Ectodermal cell (in vitro differentiated cells): ENCODE measurements around the gene RGS6.

ENCODE experiments used
- H3K27ac ChIP-seq: 2 replicates; pipeline ENCODE4 v1.7.0; 2013; ENCODE audit warnings: mild to moderate bottlenecking, low read depth, low read length; ENCODE audit not compliant: insufficient read depth, poor library complexity, severe bottlenecking
- H3K27me3 ChIP-seq: 2 replicates; pipeline ENCODE4 v1.7.0; 2013; ENCODE audit warnings: mild to moderate bottlenecking, low read length; ENCODE audit not compliant: insufficient read depth, control insufficient read depth, poor library complexity, severe bottlenecking
- H3K36me3 ChIP-seq: one replicate; pipeline ENCODE4 v1.7.0; 2013; ENCODE audit warnings: low read length; ENCODE audit not compliant: control insufficient read depth, insufficient read depth
- H3K4me1 ChIP-seq: one replicate; pipeline ENCODE4 v1.7.0; 2013; ENCODE audit warnings: low read length; ENCODE audit not compliant: control insufficient read depth, insufficient read depth
- H3K4me3 ChIP-seq: 2 replicates; pipeline ENCODE4 v1.7.0; 2013; ENCODE audit warnings: low read depth, low read length, control low read depth; ENCODE audit not compliant: insufficient read depth
- H3K9me3 ChIP-seq: 2 replicates; pipeline ENCODE4 v1.7.0; 2013; ENCODE audit warnings: mild to moderate bottlenecking, low read length, moderate library complexity; ENCODE audit not compliant: control insufficient read depth
- WGBS, 2 experiments: methylation state at CpG; one replicate each; pipeline ENCODE4 v1.1.7; 2013; ENCODE audit warnings: missing lambda C conversion rate in 2 of 2; 5-methylcytosine and 5-hydroxymethylcytosine counted together

Gene RGS6

DNA sequence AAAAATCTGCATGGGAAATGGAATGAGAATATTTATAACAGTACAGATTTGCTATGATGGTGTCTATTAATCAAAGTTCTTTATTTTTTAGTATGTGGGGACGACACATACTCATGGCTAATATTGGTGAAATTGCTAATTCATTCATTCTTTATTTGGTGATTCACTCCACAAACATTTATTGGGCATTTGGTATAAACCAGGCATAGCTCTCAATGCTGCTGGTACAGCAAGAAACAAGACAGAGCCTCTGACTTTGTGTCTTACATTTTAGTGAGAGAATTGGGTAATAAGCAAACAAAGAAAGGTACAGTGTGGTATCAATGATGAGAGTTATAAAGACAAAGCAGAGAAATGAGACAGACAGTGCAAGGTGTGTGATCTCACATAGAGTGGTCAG is 129.5 kb downstream of the RGS6 start:
- Histone ChIP-seq H3K27ac (no peak overlapping the region), H3K9me3 (no peaks in the 10 kb centered on the region), H3K4me1 (no peaks in the 10 kb centered on the region), H3K27me3 (no peaks in the 10 kb centered on the region), H3K4me3 (no peak overlapping the region), H3K36me3 (no peaks in the 10 kb centered on the region)
- 100% methylated on average over 1 of the region's 1 CpG; no CpG with 5 or more reads in 1 of the 2 experiments for WGBS, 2 experiments

- Histone ChIP-seq H3K9me3 (no peaks in the 10 kb centered on the region), H3K27ac (no peak overlapping the region), H3K4me3 (no peak overlapping the region), H3K27me3 (no peaks in the 10 kb centered on the region), H3K36me3 (no peaks in the 10 kb centered on the region), H3K4me1 (no peaks in the 10 kb centered on the region)
- WGBS, 2 experiments = 92 to 94% methylated on average over 4 of the region's 4 CpGs
Observed at GRCh38 chr14:72063761-72064282, 131.6 kb downstream of the RGS6 start.

GRCh38 chr14:72064501-72064900 is 132.3 kb downstream of the RGS6 start:
- WGBS, 2 experiments = 79 to 81% methylated on average over 3 to 4 of the region's 4 CpGs
- Histone ChIP-seq H3K27me3 (no peaks in the 10 kb centered on the region), H3K36me3 (no peaks in the 10 kb centered on the region), H3K27ac (no peak overlapping the region), H3K9me3 (no peaks in the 10 kb centered on the region), H3K4me1 (no peaks in the 10 kb centered on the region), H3K4me3 (no peak overlapping the region)

- 93 to 100% methylated on average over 1 of the region's 1 CpG for WGBS, 2 experiments
Observed at GRCh38 chr14:72070458-72070857, 138.2 kb downstream of the RGS6 start.

GRCh38 chr14:72075649-72076334 is 143.6 kb downstream of the RGS6 start:
- Histone ChIP-seq H3K36me3 (no peaks in the 10 kb centered on the region), H3K27ac (peak overlapping the region; percentile 28)
- WGBS, 2 experiments = 44 to 56% methylated on average over 9 of the region's 9 CpGs

More at GRCh38 chr14:72070458-72070857, 138.2 kb downstream of the RGS6 start:
- Histone ChIP-seq H3K4me3 (no peak overlapping the region), H3K9me3 (no peaks in the 10 kb centered on the region), H3K36me3 (no peaks in the 10 kb centered on the region), H3K27me3 (no peaks in the 10 kb centered on the region), H3K27ac (no peak overlapping the region), H3K4me1 (peaks cover under 1% of the 10 kb centered on the region)

DNA sequence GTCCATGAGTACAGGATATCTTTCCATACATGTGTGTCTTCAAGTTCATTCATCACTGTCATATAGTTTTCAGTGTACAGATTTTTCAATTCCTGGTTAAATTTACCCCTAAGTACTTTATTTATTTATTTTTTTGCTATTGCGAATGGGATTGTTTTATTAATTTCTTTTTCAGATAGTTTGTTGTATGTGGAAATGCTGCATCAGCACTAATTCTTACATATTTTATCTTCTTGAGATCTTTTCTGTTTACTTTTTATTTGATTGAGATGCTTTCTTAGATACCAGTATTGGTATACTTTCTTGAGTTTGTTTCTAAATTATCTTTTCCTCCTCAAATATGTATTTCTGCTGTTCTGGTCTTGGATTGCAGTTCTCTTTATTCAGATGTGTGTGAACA is 148.9 kb downstream of the RGS6 start:
- H3K36me3 ChIP-seq = no peaks in the 10 kb centered on the region
- no peak overlapping the region for H3K27ac ChIP-seq
- no CpG with 5 or more reads among the region's 1 CpG for WGBS, 2 experiments
- H3K27me3 ChIP-seq = no peaks in the 10 kb centered on the region
- H3K9me3 ChIP-seq = no peaks in the 10 kb centered on the region
- no peaks in the 10 kb centered on the region for H3K4me1 ChIP-seq
- H3K4me3 ChIP-seq = no peak overlapping the region

More at GRCh38 chr14:72075649-72076334, 143.6 kb downstream of the RGS6 start:
- peaks cover 6% of the 10 kb centered on the region for H3K4me1 ChIP-seq
- no peak overlapping the region for H3K4me3 ChIP-seq
- H3K9me3 ChIP-seq = no peaks in the 10 kb centered on the region
- no peaks in the 10 kb centered on the region for H3K27me3 ChIP-seq

DNA sequence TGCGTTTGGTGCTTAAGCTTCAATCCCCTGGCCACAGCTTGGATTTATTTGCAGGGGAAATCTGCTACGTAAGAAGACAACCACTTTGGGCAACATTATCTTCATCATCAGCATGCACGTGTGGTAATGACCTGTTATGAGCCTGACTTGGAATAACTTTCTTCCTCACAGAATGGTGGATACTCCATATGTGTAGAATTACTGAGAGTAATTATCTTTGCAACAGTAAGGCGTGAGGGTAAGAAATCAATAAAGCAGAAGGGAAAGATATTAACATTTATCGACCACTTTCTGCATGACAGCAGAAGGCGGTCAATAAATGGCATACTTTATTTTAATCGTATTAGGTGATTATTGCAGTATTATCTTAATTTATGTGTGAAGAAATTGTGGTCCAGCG is 152.7 kb downstream of the RGS6 start:
- H3K9me3 ChIP-seq = no peaks in the 10 kb centered on the region

DNA sequence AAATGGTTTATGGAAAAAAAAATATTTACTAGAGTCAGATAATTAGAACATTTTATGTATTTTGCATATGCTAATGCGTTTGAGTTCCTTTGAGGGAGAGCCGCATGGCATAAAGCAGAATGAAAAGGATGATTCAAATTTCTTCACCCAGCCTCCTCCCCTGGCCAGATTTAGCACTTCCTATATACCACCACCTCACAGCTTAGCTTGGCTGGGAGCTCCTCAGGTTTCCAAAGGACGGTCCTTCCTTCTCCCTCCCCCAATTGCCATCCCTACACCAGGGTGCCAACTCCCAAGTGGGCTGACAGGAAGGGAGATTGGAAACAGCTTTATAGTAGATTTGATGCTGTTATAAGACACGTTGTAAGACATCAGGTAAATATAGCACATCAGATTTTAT is 157.4 kb downstream of the RGS6 start:
- H3K27ac ChIP-seq = no peak overlapping the region
- H3K36me3 ChIP-seq = no peaks in the 10 kb centered on the region
- no peaks in the 10 kb centered on the region for H3K4me1 ChIP-seq
- no peaks in the 10 kb centered on the region for H3K27me3 ChIP-seq
- H3K4me3 ChIP-seq = no peak overlapping the region
- WGBS, 2 experiments = 51 to 63% methylated on average over 2 to 3 of the region's 4 CpGs
- no peaks in the 10 kb centered on the region for H3K9me3 ChIP-seq

More for the DNA sequence above, 152.7 kb downstream of the RGS6 start:
- Histone ChIP-seq H3K4me3 (no peak overlapping the region), H3K27ac (no peak overlapping the region), H3K4me1 (no peaks in the 10 kb centered on the region), H3K36me3 (no peaks in the 10 kb centered on the region), H3K27me3 (no peaks in the 10 kb centered on the region)
- 94% methylated on average over 8 of the region's 8 CpGs for WGBS, 2 experiments

DNA sequence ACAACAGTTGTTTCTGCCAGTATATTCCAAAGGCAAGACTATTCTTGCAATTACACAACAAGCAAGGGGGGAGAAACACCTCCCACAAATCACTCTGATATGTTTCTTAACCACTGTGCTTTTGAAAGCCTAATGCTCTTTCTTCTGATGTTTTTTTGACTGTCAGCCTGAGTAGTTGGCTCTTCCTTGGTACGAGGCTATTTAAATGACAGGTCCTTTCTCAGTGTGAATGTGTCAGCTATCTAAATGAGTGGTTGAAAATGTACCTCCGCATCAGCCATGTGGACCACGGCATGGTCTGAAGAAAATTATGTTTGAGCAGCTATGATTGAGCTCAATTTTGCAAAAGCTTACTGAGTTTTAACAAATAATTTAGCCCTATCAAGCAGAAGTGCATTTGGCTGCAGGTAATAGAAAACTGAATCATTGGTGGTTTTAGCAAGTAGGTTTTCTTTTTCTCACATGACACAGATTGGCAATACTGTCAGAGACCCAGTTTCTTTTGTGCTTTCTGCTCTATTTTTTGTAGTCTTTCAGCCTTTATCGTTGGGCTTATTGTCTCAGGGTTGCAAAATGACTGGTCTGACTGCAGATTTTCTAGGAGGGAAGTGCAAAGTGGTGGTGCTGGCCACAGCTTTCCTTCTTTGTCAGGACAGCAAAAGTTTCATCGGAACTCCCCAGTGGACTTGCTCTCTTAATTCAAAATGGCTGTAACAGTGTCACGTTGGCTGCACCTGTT is 162.8 kb downstream of the RGS6 start:
- Histone ChIP-seq H3K27ac (no peak overlapping the region), H3K4me3 (no peak overlapping the region), H3K9me3 (no peaks in the 10 kb centered on the region), H3K4me1 (peaks cover 9% of the 10 kb centered on the region), H3K36me3 (no peaks in the 10 kb centered on the region), H3K27me3 (no peaks in the 10 kb centered on the region)
- 86 to 88% methylated on average over 6 of the region's 6 CpGs for WGBS, 2 experiments

GRCh38 chr14:72097173-72097783 is 165.0 kb downstream of the RGS6 start:
- Histone ChIP-seq H3K27me3 (no peaks in the 10 kb centered on the region), H3K4me3 (no peak overlapping the region), H3K4me1 (peaks cover 9% of the 10 kb centered on the region), H3K27ac (no peak overlapping the region), H3K9me3 (no peaks in the 10 kb centered on the region), H3K36me3 (no peaks in the 10 kb centered on the region)
- WGBS, 2 experiments = 87% methylated on average over 4 of the region's 4 CpGs
